GM06990 (cell line): ENCODE measurements around the gene STAC2.

Source experiments
- DNase-seq: peaks from one replicate; pipeline ENCODE4 v3.0.0-alpha.2; 2011; ENCODE audit not compliant: insufficient read length; ENCODE audit errors: extremely low read depth
- H3K27me3 ChIP-seq: replicated peaks from 2 replicates; pipeline ENCODE4 v1.6.0; 2011; ENCODE audit warnings: low read length; ENCODE audit not compliant: control insufficient read depth, insufficient read depth
- H3K36me3 ChIP-seq: 2 replicates; pipeline ENCODE4 v1.5.1; 2011; ENCODE audit warnings: low read length; ENCODE audit not compliant: control insufficient read depth, insufficient read depth
- H3K4me3 ChIP-seq: replicated peaks from 2 replicates; pipeline ENCODE4 v1.5.1; 2011; ENCODE audit warnings: low read depth, mild to moderate bottlenecking, control low read depth, low read length
- CTCF ChIP-seq: IDR thresholded peaks from 2 replicates; pipeline ENCODE4 v1.5.1; 2011; ENCODE audit warnings: low read length, control low read depth, mild to moderate bottlenecking, inconsistent platforms; ENCODE audit not compliant: insufficient read depth, poor library complexity, severe bottlenecking

The STAC2 gene

GRCh38 chr17:39200957-39201510, 24.7 kb downstream of the STAC2 start:
- DNase-seq, result no peak
- peaks cover 27% of the 10 kb centered on the region for H3K36me3 ChIP-seq

GRCh38 chr17:39200070-39200879, 25.5 kb downstream of the STAC2 start, which contains the start of gene RPL19:
Gene RPL19 (plus strand): TSS chr17:39200283. CDS start chr17:39200345, 62 bp downstream.
- Histone ChIP-seq H3K27me3 (no peaks in the 10 kb centered on the region), H3K36me3 (peaks cover 27% of the 10 kb centered on the region), H3K4me3 (peak within 1 kb of the TSS; percentile 100)
- no peak for TF ChIP-seq CTCF
- DNase-seq, result peak; percentile 80

More at GRCh38 chr17:39200957-39201510, 24.7 kb downstream of the STAC2 start:
- peak overlapping the region; percentile 100 for H3K4me3 ChIP-seq
- no peaks in the 10 kb centered on the region for H3K27me3 ChIP-seq
- no peak for TF ChIP-seq CTCF

GRCh38 chr17:39199820-39200069, 26.0 kb downstream of the STAC2 start:
- Histone ChIP-seq H3K27me3 (no peaks in the 10 kb centered on the region), H3K4me3 (peak overlapping the region; percentile 100), H3K36me3 (peaks cover 25% of the 10 kb centered on the region)
- TF ChIP-seq CTCF, result no peak
- DNase-seq, result peak; percentile 80

- DNase-seq, result no peak
- Histone ChIP-seq H3K36me3 (peaks cover 14% of the 10 kb centered on the region), H3K4me3 (peak overlapping the region; percentile 79), H3K27me3 (no peaks in the 10 kb centered on the region)
- TF ChIP-seq CTCF, result no peak
These were observed 27.6 kb downstream of the STAC2 start for GRCh38 chr17:39198186-39198566.

GRCh38 chr17:39197380-39198185, 28.2 kb downstream of the STAC2 start, which contains the start of gene CACNB1:
Gene CACNB1 (minus strand): TSS chr17:39197669. CDS start chr17:39197495, 174 bp downstream.
- Histone ChIP-seq H3K4me3 (peak within 1 kb of the TSS; percentile 79), H3K36me3 (peaks cover 14% of the 10 kb centered on the region), H3K27me3 (no peaks in the 10 kb centered on the region)
- TF ChIP-seq CTCF, result no peak
- DNase-seq, result peak; percentile 74
